NCI-H2196 (cell line): Measurements from ENCODE around the gene INPP4A.

Source experiments
- DNase-seq: peaks from one replicate; lab custom pipeline; 2025; ENCODE audit not compliant: unreplicated experiment; lab: John Stamatoyannopoulos, UW

Gene INPP4A

DNA sequence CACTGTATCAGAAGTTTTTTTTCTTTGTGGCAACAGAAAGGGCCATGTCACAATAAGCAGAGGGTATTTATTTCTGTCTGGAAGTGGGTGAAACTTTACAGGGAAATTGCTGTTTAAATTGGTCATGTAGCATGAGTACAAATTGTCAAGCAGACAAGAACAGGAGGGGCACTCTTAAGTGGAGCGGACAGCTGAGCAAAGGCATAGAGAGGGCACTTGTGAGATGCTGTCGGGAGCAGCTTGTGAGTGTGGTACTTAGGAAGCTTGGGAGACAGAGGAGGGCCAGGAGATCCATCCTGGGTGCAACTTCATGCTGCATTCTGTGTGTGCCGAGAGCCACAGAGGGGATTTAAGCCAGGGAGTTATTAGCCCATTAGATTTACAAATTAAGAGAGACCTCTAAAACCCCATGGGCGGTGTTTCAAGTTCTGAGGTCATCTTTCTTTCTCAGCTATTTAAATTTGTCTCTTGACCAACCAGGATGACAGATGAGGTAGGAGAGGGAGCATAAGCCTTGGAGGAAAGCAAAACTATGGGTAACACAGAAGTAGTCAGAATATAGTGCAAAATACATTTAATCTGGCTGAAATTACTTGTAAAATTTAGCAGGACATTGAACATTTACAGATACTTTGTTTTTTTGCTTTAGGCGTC is 30.4 kb downstream of the INPP4A start:
- DNase-seq = no peak

DNA sequence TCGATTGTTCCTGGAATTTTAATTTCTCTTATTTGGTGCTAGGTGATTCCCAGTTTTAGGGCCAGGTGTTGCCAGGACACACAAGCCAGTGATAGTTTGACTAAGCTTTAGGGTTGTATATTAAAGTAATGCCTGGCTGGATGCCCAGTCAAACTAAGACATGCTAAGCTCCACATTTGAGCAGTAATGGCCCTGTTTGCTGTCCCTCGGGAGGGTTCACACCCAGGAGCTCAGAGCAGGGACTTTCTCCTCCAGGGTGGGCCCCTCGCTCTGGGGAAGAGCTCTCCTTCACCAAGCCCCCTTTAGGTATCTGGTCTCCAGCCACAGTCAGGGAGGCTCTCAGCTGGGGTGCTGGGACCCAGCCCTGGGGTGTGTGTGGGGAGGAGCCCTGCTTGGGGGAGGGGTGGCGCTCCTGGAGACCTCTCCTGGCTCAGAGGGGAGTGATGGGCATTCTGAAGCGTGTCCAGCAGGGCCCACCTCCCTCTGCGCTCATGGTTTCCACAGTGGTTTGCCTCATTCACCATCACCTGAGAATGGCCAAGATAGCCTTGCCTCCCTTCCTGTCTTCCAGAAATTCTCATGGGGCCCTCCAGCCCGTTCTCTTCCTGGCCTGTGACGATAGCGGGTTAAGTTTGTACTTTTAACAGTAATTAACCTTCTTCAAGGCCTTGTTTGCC is 31.7 kb downstream of the INPP4A start:
- DNase-seq = peak; percentile 28

DNA sequence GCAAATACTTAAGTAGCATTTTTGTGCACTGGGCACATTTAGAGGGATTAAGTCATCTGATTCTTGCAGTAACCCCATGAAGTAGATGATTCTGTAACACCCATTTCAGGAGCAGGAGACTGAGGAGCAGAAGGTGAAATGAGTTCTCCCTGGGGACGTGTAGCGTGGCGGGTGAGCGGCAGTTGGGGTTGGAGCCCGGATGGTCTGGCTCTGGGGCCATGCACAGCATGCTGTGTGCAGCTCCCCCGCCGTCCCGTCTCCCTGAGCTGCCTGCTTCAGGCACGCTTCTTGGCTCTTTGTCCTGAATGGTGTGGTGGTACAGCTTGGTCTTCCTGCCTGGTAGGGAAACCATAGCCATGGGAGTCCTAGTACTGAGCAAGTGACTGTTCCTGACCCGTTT is 32.4 kb downstream of the INPP4A start:
- no peak for DNase-seq

DNA sequence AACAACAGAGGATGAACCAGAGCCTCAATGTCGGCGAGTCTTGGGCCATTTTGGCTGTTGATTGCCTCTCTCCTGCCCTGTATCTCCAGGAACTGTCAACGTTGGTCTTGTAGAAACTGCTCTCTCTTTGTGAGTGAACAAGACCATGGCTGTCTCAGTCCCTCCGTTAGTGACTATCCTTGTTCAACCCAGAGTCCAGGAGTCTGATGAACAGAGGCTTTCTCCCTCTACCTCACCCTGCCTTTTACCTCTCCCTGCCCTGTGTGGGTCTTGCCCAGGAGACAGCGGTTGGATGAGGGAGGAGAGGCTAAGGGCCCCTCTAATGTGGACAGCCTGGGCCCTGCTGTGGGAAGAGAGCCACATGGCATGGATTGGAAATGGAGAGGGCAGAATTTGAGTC is 32.8 kb downstream of the INPP4A start:
- no peak for DNase-seq

DNA sequence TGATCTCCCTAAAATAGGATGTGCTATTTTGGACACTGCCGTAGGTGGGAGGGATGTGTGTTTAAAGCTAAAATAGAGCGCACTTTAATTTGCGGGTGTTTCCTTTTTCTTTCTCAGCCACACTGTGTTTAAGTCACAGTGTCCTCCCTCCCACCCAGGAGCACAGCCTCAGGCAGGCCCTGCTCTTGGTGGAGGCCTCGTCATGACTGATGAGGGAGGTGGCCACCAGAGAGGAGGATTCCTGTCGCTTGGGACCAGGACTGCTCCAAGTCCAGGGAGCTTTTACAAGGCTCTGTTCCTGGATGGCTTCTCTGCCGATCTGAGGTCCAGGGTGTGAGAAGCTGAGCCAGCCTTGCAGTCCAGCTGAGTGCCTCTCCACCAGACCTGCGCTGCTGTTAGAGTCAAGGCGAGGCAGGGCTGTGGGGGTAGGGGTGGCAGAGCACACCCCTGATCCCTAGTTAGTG is 33.5 kb downstream of the INPP4A start:
- no peak for DNase-seq

DNA sequence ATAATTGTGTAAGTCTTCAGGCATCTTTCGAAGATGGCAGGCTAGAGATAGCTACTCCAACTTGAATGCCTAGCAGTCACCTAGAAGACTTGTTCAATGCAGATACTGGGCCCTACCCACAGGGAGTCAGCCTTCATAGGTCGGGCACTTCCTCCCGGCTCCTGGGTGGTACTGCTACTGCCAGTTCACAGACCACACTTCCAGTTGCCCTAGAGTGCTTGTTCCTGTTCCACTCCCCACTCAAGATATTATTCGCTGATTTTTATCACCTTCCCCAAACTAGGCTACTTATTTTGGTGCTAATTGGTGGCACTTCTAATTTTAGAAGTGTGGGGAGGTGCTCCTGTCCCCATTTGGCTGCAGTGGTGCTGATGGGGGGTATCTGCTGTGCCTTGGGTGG is 34.2 kb downstream of the INPP4A start:
- no peak for DNase-seq

DNA sequence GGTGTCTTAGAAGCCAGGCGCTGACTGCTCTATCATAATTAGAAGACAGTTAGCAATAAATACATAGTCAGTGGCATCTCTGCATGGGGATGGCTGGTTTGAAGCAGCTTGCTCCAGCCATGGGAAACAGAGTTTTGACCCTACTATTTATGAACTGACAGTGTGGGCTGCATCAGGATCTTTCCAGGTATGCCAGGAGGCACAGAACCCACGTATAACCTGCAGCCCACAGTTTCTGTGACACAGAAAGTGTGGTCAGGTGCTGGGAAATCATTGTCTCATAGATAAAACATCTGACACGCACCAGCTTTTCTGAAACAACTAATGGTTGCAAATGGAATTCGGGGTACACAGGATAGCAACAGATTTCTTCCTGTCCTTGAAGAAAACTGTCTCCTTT is 34.7 kb downstream of the INPP4A start:
- no peak for DNase-seq

DNA sequence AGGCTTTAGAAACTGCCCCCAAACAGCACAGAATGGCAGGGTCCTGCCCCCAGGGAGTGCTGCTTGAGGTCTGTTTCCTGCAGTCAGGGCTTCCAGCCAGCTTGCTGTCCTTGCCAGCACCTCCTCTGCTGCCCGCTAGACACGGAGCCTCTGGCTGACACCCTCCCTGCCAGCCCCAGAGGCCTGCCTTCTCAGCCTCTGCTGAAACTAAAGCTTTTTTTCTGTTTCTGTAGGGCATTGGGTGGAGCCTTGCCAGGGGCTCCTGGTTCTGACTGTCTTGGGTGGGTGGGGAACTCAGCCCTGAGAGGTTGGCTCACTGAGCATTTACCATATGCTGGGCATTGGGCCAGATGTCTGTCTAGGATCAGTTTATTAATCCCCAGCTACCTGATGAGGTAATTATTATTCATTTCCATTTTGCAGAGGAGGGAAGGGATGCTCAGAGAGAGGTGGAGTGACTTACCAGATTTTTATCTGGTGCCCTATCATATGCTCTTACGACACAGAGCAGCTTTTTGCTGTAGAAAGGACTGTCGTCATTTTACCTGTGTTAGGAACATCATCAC is 35.4 kb downstream of the INPP4A start:
- DNase-seq = peak; percentile 71

DNA sequence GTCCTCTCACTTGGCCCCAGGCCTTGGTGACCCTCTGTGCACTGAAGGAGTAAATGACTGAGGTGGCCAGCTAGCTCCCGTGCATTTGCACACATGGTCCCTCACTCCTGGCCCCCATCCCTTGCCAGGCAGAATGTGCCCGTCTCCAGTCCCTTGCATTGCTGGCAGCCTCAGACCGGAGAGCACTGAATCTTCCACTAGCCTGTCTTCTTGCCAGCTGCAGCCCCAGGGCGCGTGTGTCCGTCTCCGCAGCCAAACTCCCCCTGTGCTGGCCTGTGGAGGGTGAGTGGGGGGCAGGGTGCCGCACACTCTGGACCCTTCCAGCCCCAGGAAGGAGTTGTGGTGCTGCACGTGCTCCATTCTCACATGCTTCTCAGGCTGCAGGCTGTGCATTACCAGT is 35.9 kb downstream of the INPP4A start:
- no peak for DNase-seq

DNA sequence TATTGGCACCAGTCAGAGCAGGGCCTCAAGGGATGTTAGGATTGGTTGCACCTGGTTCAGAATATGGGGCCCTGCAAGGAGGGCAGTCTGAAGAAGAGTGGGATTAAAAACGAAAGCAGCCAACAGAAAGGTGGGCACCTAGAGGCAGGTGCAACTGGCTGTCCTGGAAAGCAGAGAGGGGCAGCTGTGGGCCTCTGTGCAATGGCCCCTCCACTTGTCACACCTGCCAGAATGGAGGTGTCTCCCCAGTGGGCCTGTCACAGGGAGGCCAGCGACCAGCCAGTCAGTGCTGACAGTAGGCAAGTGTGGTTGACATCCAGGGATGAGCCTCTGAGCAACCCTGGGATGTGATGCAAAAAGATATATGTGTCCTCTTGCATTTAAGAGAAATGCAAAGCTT is 37.7 kb downstream of the INPP4A start:
- DNase-seq = no peak

DNA sequence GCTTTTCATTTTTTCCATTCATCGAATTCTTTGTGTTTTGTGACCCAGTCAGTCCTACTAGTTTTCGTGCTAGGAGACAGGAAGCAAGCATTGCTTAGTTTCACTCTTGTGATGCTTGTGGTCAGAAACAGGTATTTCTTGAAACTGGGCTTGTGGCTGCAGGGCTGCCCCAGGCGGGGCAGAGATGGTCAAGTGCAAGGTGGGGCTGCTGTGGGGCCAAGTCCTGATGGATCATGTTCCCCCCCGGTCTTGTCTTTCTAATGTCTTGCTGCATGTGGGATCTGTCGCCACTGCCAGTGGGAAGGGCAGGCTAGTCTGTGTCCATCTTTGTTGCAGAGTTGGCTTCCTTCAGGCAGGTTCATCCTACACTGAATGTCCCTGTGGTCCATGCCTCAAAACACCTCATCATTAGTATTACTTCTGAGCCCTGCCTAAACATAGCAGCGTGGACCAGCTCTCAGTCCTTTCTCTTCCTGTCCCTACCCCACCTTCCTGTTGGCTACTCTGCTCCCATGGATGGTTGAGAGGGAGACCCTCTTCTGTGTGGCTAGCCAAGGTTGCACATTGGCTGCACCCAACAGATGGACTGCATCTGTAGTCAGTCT is 38.7 kb downstream of the INPP4A start:
- DNase-seq = peak; percentile 22

DNA sequence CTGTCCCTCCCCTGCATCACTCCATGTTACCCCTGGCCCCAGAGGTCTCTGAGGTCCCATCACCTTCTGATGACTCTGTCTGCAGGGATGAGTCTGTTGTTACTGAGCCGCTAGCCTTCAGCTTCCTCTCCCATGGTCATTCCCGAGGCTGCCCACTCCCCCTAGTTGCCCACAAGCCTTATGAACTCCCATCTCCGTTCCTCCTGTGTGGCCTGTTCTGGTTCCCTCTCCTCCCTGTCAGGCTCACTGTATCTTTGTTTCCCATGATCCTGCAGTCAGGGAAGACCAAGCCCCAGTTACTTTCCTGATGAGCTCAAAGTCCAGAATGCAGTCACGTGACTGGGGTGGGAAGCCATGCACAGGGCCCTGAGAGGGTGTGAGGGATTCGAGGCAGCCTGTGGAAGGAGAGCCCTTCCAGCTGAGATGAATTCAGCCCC is 39.5 kb downstream of the INPP4A start:
- no peak for DNase-seq

DNA sequence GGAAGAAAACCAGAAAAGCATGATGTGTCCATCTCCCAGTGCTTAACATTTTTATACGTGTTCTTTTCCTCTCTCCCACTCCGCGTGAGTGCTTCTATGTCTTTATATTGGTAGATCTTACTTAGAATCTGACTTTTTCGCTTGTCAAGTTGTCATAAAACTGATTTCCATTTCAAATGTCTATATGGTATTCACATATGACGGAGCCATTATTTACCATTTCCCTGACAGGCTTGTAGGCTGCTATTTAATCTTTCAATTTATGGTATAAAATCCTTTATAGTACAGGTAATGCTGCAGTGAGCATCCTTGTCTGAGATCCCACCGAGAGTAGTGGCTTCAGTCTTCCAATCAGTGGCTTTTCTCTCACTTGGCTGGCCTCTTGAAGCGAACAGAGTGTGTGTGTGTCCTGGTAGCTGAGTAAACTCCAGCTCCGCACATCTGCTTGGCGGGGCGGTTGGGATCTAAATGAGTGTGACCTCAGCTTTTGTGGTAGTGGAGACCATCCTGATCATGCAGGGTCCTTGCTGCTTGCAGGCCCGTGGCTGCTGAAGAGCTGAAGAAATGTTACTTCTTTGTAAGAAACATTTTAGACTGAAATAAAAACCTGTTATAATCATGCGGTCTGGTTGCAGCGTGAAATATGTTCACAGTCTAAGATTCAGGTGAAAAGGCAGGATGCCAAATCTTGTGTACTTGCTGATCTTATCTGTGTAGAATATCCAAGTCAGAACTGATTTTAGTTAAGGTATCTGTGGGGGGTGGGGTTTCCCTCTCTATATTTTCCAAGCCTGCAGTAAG is 40.2 kb downstream of the INPP4A start:
- no peak for DNase-seq

DNA sequence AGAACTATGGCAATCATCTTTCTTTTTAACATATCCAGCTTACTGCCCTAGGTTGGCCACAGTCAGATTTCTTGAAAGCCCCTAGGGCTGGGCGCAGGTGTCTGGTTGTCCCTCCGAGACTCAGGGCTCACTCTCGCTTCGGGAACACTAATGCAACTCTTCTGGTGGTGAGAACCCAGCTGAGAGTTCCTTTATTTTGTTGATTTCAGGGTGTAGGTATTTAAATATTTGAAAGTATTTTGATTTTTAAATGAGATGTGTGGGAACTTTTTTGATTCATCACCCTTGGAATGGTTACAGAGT is 40.7 kb downstream of the INPP4A start:
- DNase-seq = no peak

DNA sequence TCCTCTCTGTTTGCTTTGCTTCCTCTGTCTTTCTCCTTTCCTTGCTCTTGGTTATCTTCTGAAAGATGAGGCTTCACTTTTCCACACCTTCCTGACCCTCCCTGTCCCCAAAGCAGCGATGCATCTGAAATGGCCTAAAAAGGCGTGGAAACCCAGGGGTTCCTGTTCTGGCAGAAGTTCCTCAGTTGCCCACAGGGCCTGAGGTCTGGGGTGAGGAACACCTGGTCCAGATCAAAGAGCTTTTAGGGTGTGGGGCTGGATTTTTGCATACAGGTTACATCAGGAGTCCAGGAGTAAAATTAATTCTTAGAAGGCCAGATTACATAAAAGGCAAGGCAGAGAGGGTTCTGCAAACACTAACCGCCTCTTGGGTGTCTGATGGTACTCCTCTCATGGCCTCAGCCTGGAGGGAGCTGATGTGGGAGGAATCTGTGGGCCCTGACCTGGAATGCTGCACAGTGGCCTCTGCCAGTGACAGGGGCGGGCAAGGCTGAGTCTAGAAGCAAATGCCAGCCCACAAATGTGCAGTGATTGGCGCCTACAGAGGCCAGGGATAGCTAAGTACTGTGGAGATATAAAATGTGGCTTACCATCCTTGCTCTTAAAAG is 41.8 kb downstream of the INPP4A start:
- no peak for DNase-seq

DNA sequence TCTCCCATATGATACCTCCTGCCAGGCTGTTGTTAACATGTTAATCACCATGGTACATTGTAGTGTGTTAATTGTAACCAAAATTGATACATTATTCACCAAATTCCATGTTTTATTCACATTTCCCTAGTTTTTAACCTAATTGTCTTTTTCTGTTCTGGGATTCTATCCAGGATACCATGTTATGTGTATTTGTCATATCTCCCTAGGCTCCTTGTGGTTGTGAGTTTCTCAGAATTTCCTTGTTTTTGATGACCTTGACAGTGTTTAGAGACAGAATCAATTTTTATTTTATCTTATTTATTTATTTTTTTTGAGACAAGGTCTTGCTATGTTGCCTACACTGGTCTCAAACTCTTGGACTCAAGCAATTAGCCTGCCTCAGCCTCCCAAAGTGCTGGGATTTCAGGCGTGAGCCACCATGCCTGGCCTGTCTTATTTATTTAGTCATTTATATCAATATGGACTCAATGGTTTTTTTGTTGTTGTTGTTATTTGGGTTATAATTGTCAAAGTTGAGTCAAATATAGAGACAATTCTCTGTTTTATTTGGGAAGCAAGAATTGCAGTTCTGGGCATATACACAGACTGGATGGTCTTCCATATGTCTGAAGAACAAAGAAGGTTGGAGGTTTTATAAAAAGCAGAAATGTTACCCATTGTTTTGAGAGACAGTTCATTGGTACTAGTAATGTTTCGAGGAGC is 42.6 kb downstream of the INPP4A start:
- DNase-seq = no peak

DNA sequence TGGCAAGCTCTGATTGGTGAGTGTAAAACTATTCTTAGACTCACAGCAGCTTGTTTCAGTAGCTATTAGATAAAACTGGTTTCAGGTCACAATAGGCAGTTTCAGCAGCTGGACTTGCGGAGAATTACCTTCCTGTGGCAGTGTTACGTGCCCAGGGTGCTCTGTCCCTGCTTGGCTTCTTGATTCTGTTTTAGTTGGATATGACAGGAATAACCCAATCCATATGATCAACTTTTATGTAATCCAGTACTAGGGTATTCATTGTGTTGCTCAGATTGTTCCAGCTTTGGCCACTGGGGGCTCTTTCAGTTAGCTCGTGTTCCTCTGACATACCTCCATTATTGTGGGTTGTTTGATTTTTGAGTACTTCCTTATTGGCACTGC is 43.1 kb downstream of the INPP4A start:
- DNase-seq = peak; percentile 63

DNA sequence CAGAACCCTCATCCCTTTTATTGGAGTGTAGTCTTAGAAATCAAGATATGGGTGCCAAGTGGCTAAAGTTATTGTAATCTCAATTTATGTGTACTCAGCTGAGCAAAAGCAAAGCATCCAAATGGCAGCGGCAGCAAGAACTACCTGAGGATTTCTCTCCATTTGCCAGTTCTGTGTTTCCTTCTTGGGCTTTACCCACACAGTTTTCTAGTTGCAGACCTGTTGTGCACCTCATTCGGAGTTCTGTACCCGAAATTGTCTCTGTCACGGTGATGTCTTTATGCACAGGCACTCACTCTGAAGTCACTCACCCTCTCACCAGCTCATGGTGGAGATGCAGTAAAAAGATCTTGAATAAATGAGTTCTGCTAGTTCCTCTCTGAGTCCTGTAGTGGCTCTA is 43.6 kb downstream of the INPP4A start:
- no peak for DNase-seq

DNA sequence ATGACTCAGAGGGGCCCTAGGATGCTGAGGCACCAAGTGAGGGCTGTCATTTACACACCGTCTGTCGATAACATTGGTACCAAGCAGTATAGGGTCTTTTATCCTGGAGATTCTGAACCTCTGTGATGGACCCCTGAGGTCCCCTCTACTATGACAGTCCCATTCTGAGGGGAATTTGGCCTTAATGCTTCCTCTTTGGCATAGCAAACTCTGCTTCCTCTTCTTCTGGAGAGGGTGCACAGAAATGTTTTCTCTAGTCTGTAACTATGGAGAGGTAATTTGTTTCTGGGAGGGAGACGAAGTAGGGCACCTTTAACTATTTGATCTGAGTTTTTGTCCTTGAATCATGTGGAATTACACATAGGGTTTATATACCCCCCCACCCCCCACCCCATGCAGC is 44.8 kb downstream of the INPP4A start:
- no peak for DNase-seq
